B cell (primary cell): Measurements from ENCODE around the gene IL18R1. TPM values are rescaled to one million over a fixed set of nuclear protein-coding genes. Genes with fewer than 3 reads are reported as not detected.

Experiments
- ATAC-seq: fragments of 200-7000 bp; cut with Tn5 transposase; one replicate; pipeline ENCODE4 v1.10.0; 2021; ENCODE audit warnings: low read depth, mild to moderate bottlenecking, moderate number of reproducible peaks, moderate library complexity
- CTCF ChIA-PET: fragments of 350-600 bp; sonication (Branson Sonifier 250); formaldehyde crosslinking; loops from one replicate; lab custom pipeline; 2021; ENCODE audit warnings: antibody characterized with exemption, inconsistent platforms; lab: Charles Lee
- POLR2A ChIA-PET: fragments of 350-600 bp; sonication (Branson Sonifier 250); formaldehyde crosslinking; loops from one replicate; lab custom pipeline; 2021; ENCODE audit warnings: antibody characterized with exemption; lab: Charles Lee
- DNase-seq: peaks from one replicate; pipeline ENCODE4 v3.0.0; 2013
- H2AFZ ChIP-seq: 2 replicates; pipeline ENCODE4 v1.6.1; 2012; ENCODE audit warnings: mild to moderate bottlenecking, low read depth, low read length; ENCODE audit not compliant: insufficient read depth, poor library complexity, severe bottlenecking
- H3K27ac ChIP-seq, 2 donors: 1 replicate in 1 of 2; 2 replicates in 1 of 2; pipeline ENCODE4 v1.5.1; 2012 to 2013; ENCODE audit warnings: low read length in 2 of 2, mild to moderate bottlenecking in 2 of 2, moderate library complexity in 1 of 2
- H3K27me3 ChIP-seq, 4 experiments: fragments of 200-600 bp in 1 of 4; sonication (generic) in 1 of 4; replicated peaks in 1 of 4; 1 replicate in 2 of 4; 2 replicates in 2 of 4; pipeline versions ENCODE4 v1.6.1 to v1.7.0; 2013 to 2016; ENCODE audit warnings: low read length in 3 of 4, mild to moderate bottlenecking in 2 of 4, mixed read lengths in 1 of 4, moderate library complexity in 1 of 4; ENCODE audit not compliant: insufficient read depth in 4 of 4, control insufficient read depth in 3 of 4; ENCODE audit errors: control extremely low read depth in 1 of 4
- H3K36me3 ChIP-seq, 2 experiments: replicated peaks in 1 of 2; 1 replicate in 1 of 2; 2 replicates in 1 of 2; pipeline versions ENCODE4 v1.6.1 to v1.7.1; 2013; ENCODE audit warnings: low read length in 1 of 2; ENCODE audit not compliant: insufficient read depth in 2 of 2, control insufficient read depth in 1 of 2; ENCODE audit errors: control extremely low read depth in 1 of 2, extremely low read depth in 1 of 2
- H3K4me1 ChIP-seq, 2 donors: fragments of 200-600 bp in 1 of 2; sonication (generic) in 1 of 2; 1 replicate in 1 of 2; 2 replicates in 1 of 2; pipeline versions ENCODE4 v1.5.1 to v1.6.1; 2013 to 2017; ENCODE audit warnings: low read length in 2 of 2; ENCODE audit not compliant: control insufficient read depth in 2 of 2, insufficient read depth in 2 of 2
- H3K4me2 ChIP-seq: replicated peaks from 2 replicates; pipeline ENCODE3; 2012; ENCODE audit warnings: mild to moderate bottlenecking, low read depth, low read length; ENCODE audit not compliant: poor library complexity, severe bottlenecking
- H3K4me3 ChIP-seq, 5 experiments: fragments of 200-600 bp in 1 of 5; sonication (generic) in 1 of 5; 1 replicate in 3 of 5; 2 replicates in 2 of 5; pipeline versions ENCODE4 v1.5.1 to v1.7.0; 2011 to 2016; ENCODE audit warnings: low read length in 4 of 5, mild to moderate bottlenecking in 4 of 5, low read depth in 2 of 5, control low read depth in 1 of 5, moderate library complexity in 1 of 5; ENCODE audit not compliant: insufficient read depth in 1 of 5; ENCODE audit errors: control extremely low read depth in 1 of 5, extremely low read depth in 1 of 5
- H3K79me2 ChIP-seq: fragments of 200-600 bp; sonication (generic); one replicate; pipeline ENCODE4 v1.6.0; 2016; ENCODE audit warnings: low read length; ENCODE audit not compliant: control insufficient read depth, insufficient read depth
- H3K9ac ChIP-seq: fragments of 200-600 bp; sonication (generic); 2 replicates; pipeline ENCODE4 v1.6.1; 2017; ENCODE audit warnings: mild to moderate bottlenecking, low read length, moderate library complexity
- H3K9me3 ChIP-seq, 3 donors: one replicate each; pipeline versions ENCODE4 v1.6.1 to v1.7.1; 2013; ENCODE audit warnings: low read length in 2 of 3; ENCODE audit not compliant: control insufficient read depth in 2 of 3, insufficient read depth in 1 of 3; ENCODE audit errors: control extremely low read depth in 1 of 3
- H4K20me1 ChIP-seq: 2 replicates; pipeline ENCODE4 v1.6.0; 2012; ENCODE audit warnings: mild to moderate bottlenecking, low read length; ENCODE audit not compliant: insufficient read depth, control insufficient read depth, poor library complexity, severe bottlenecking
- H3K27ac Mint-ChIP-seq: one replicate; pipeline ENCODE4 v1.8.0; 2021; ENCODE audit warnings: mixed read lengths
- H3K27me3 Mint-ChIP-seq: one replicate; pipeline ENCODE4 v1.8.0; 2021; ENCODE audit warnings: mixed read lengths
- H3K4me1 Mint-ChIP-seq: one replicate; pipeline ENCODE4 v1.8.0; 2021; ENCODE audit warnings: mixed read lengths
- H3K4me3 Mint-ChIP-seq: one replicate; pipeline ENCODE4 v1.8.0; 2021; ENCODE audit warnings: mixed read lengths
- H3K9me3 Mint-ChIP-seq: one replicate; pipeline ENCODE4 v1.8.0; 2022; ENCODE audit warnings: mixed read lengths; ENCODE audit not compliant: insufficient read depth
- EZH2 ChIP-seq: IDR thresholded peaks from 2 replicates; pipeline ENCODE4 v1.6.1; 2012; ENCODE audit warnings: borderline replicate concordance, low read depth, mild to moderate bottlenecking, moderate library complexity, low read length; ENCODE audit not compliant: insufficient read depth, poor library complexity, severe bottlenecking
- WGBS: methylation state at CpG from one replicate; pipeline ENCODE4 v1.1.5; 2013; ENCODE audit warnings: missing lambda C conversion rate; ENCODE audit not compliant: insufficient coverage; 5-methylcytosine and 5-hydroxymethylcytosine counted together
- intact Hi-C: fragments of 100-400 bp; cut with micrococcal nuclease; formaldehyde crosslinking; loops from one replicate; pipeline ENCODE4 v1.10.0; 2022
- polyA plus RNA-seq: library from polyadenylated mRNA; depleted of rRNA; stranded (reverse); fragments of >200 nt; gene quantifications from 2 replicates; pipeline ENCODE4 v1.2.3, GENCODE V29; 2012
- total RNA-seq, 2 donors: library from RNA; stranded (reverse); fragments of 120-200 nt in 1 of 2; gene quantifications; 1 replicate in 1 of 2; 2 replicates in 1 of 2; pipeline versions ENCODE4 v1.2.3 to v1.2.4, GENCODE V29; 2013 to 2022
- TF ChIP-seq, protein P1 (sequence below): fragments of 200-600 bp; IDR thresholded peaks from one replicate; pipeline ENCODE4 v1.8.0; 2022; ENCODE audit warnings: antibody characterized with exemption, mild to moderate bottlenecking

Gene IL18R1
- total and polyA plus RNA-seq, 2 donors (not counting 1 experiment from before 2014, with no cell fraction given): 1.1 TPM

DNA sequence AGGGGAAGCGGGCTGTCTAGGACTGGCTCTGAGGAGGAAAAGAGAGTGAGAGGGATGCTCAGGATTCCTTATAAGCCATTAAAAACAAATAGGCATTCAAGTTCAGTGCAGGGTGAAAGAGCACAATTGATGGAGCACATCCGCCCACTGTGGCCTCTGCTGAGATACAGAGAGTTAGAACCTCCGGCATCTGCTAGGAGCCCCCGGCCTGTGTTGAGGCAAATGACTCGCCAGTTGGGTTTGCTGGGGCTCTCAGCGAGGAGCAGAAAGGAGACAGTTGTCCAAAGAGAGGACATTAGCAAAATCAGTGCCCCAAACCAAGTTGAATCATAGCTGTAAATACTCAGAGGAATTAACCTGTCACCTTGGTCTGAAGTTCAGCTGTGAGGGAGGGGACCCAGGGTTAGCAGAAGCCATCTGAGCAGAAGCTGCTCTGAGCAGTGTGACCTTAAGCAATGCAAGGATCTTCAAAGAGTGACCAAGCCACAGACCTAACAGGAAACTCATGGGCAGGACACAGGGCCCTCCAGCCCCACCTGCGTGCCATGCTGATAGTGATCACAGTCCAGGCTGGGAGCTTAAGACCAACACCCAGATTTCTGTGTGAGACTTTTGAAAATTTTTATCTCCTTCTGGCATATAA lies 44.0 kb downstream of the IL18R1 start:
- Histone ChIP-seq H3K36me3 (no peaks in the 10 kb centered on the region), H3K4me1 (no peaks in the 10 kb centered on the region), H3K9me3 (no peaks in the 10 kb centered on the region), H3K4me3 (no peak overlapping the region), H3K27ac (no peak overlapping the region), H3K79me2 (no peaks in the 10 kb centered on the region), H3K27me3 (no peaks in the 10 kb centered on the region), H3K4me2 (no peak overlapping the region), H3K9ac (no peak overlapping the region), H2AFZ (no peak overlapping the region), H4K20me1 (no peaks in the 10 kb centered on the region)
- CTCF ChIA-PET: no interaction called here
- ATAC-seq: no peak
- intact Hi-C loops: no loop called here
- 80% methylated on average over 6 of the region's 7 CpGs for WGBS
- H3K9me3 Mint-ChIP-seq: no peaks in the 10 kb centered on the region
- H3K4me1 Mint-ChIP-seq: no peaks in the 10 kb centered on the region
- no peak for DNase-seq
- H3K4me3 Mint-ChIP-seq: no peak overlapping the region
- no peaks in the 10 kb centered on the region for H3K27me3 Mint-ChIP-seq
- no peak overlapping the region for H3K27ac Mint-ChIP-seq
- no peak for TF ChIP-seq EZH2
- TF ChIP-seq, protein P1, sequence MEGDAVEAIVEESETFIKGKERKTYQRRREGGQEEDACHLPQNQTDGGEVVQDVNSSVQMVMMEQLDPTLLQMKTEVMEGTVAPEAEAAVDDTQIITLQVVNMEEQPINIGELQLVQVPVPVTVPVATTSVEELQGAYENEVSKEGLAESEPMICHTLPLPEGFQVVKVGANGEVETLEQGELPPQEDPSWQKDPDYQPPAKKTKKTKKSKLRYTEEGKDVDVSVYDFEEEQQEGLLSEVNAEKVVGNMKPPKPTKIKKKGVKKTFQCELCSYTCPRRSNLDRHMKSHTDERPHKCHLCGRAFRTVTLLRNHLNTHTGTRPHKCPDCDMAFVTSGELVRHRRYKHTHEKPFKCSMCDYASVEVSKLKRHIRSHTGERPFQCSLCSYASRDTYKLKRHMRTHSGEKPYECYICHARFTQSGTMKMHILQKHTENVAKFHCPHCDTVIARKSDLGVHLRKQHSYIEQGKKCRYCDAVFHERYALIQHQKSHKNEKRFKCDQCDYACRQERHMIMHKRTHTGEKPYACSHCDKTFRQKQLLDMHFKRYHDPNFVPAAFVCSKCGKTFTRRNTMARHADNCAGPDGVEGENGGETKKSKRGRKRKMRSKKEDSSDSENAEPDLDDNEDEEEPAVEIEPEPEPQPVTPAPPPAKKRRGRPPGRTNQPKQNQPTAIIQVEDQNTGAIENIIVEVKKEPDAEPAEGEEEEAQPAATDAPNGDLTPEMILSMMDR: no peak
- POLR2A ChIA-PET: no interaction called here

DNA sequence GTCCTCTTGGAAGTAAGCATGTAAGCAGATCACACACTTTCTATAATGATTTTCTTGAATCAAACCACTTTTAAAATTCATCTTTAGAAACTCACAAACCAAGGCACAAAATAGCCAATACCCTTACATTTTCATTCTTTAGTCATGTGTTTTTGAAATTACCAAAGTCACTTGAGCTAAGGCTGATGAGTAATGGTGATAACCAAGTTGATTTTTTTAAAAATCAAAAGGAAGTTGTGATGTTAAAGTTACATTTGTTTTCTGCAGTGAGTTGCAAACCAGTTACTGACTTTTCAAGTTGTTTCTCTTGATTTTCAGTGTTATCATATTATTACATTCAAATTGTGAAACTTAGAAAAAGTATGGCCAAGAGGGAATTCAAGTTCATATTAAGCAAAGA lies 45.9 kb downstream of the IL18R1 start:
- H3K4me1 ChIP-seq: no peaks in the 10 kb centered on the region
- no peaks in the 10 kb centered on the region for H3K9me3 ChIP-seq
- POLR2A ChIA-PET: no interaction called here
- H3K27me3 ChIP-seq: no peaks in the 10 kb centered on the region
- no peak for DNase-seq
- no peaks in the 10 kb centered on the region for H3K36me3 ChIP-seq
- no peaks in the 10 kb centered on the region for H4K20me1 ChIP-seq
- ATAC-seq: no peak
- H3K4me2 ChIP-seq: no peak overlapping the region
- no peaks in the 10 kb centered on the region for H3K79me2 ChIP-seq
- H3K27ac Mint-ChIP-seq: no peak overlapping the region
- no peak overlapping the region for H2AFZ ChIP-seq
- no peaks in the 10 kb centered on the region for H3K4me1 Mint-ChIP-seq
- H3K27me3 Mint-ChIP-seq: no peaks in the 10 kb centered on the region
- CTCF ChIA-PET: no interaction called here
- no peak overlapping the region for H3K4me3 Mint-ChIP-seq
- no peak overlapping the region for H3K4me3 ChIP-seq
- no peak overlapping the region for H3K27ac ChIP-seq
- intact Hi-C loops: no loop called here
- no peak overlapping the region for H3K9ac ChIP-seq
- TF ChIP-seq, protein P1: no peak
- TF ChIP-seq EZH2: no peak
- H3K9me3 Mint-ChIP-seq: no peaks in the 10 kb centered on the region
